OCI-LY1 (cell line): ENCODE data around the gene WEE1.

ENCODE experiments used
- H2AFZ ChIP-seq: fragments of 200-600 bp; sonication (generic), shearing (Covaris generic); 2 replicates; pipeline ENCODE4 v1.6.0; 2014; ENCODE audit warnings: antibody characterized with exemption, mild to moderate bottlenecking, low read length
- H3F3A ChIP-seq: fragments of 200-600 bp; sonication (generic), shearing (Covaris generic); 2 replicates; pipeline ENCODE4 v1.6.0; 2014; ENCODE audit warnings: mild to moderate bottlenecking, antibody characterized with exemption, low read length, moderate library complexity; ENCODE audit not compliant: insufficient read depth
- H3K27ac ChIP-seq: fragments of 200-600 bp; sonication (generic); 2 replicates; pipeline ENCODE4 v1.5.1; 2014; ENCODE audit warnings: low read length, mixed run types, mild to moderate bottlenecking, low read depth; ENCODE audit not compliant: poor library complexity, severe bottlenecking
- H3K27me3 ChIP-seq: fragments of 200-600 bp; sonication (generic); 2 replicates; pipeline ENCODE4 v1.6.0; 2014; ENCODE audit warnings: antibody characterized with exemption, mild to moderate bottlenecking, low read length, moderate library complexity; ENCODE audit not compliant: insufficient read depth
- H3K36me3 ChIP-seq: fragments of 200-600 bp; sonication (generic); 2 replicates; pipeline ENCODE4 v1.6.1; 2014; ENCODE audit warnings: mild to moderate bottlenecking, antibody characterized with exemption, low read length, moderate library complexity, mixed read lengths; ENCODE audit not compliant: insufficient read depth
- H3K4me1 ChIP-seq: fragments of 200-600 bp; sonication (generic); 2 replicates; pipeline ENCODE4 v1.5.1; 2014; ENCODE audit warnings: mild to moderate bottlenecking, low read length, moderate library complexity; ENCODE audit not compliant: insufficient read depth, severe bottlenecking
- H3K4me2 ChIP-seq: fragments of 200-600 bp; sonication (generic), shearing (Covaris generic); 2 replicates; pipeline ENCODE4 v1.6.1; 2014; ENCODE audit warnings: low read length
- H3K4me3 ChIP-seq: fragments of 200-600 bp; sonication (generic); 2 replicates; pipeline ENCODE4 v1.5.1; 2014; ENCODE audit warnings: low read length, low read depth, mild to moderate bottlenecking, mixed read lengths; ENCODE audit not compliant: poor library complexity, severe bottlenecking
- H3K79me2 ChIP-seq: fragments of 200-600 bp; shearing (Covaris generic); 2 replicates; pipeline ENCODE4 v1.6.1; 2016; ENCODE audit warnings: mixed run types, low read length, mixed read lengths; ENCODE audit not compliant: insufficient read depth
- H3K9ac ChIP-seq: fragments of 200-600 bp; sonication (generic), shearing (Covaris generic); 2 replicates; pipeline ENCODE4 v1.6.1; 2014; ENCODE audit warnings: mild to moderate bottlenecking, low read length, mixed read lengths
- H3K9me2 ChIP-seq: fragments of 200-600 bp; sonication (generic), shearing (Covaris generic); 2 replicates; pipeline ENCODE4 v1.6.1; 2014; ENCODE audit warnings: low read depth, mild to moderate bottlenecking, low read length, mixed read lengths
- H3K9me3 ChIP-seq: fragments of 200-600 bp; shearing (Covaris generic); 2 replicates; pipeline ENCODE4 v1.6.1; 2014; ENCODE audit warnings: low read length, mixed read lengths
- H4K20me1 ChIP-seq: fragments of 200-600 bp; sonication (generic), shearing (Covaris generic); 2 replicates; pipeline ENCODE4 v1.6.0; 2016; ENCODE audit warnings: mild to moderate bottlenecking, low read length; ENCODE audit not compliant: insufficient read depth
- EZH2 ChIP-seq: fragments of 200-600 bp; sonication (generic), shearing (Covaris generic); IDR thresholded peaks from 2 replicates; pipeline ENCODE4 v1.8.0; 2017; ENCODE audit warnings: borderline replicate concordance, mixed run types, mild to moderate bottlenecking, antibody characterized with exemption, low read length, moderate library complexity, mixed read lengths
- TF ChIP-seq, protein P1 (sequence below): fragments of 200-600 bp; sonication (generic), shearing (Covaris generic); IDR thresholded peaks from 2 replicates; pipeline ENCODE4 v1.5.1; 2017; ENCODE audit warnings: mild to moderate bottlenecking, antibody characterized with exemption, low read length, moderate library complexity, mixed read lengths

The WEE1 gene

DNA sequence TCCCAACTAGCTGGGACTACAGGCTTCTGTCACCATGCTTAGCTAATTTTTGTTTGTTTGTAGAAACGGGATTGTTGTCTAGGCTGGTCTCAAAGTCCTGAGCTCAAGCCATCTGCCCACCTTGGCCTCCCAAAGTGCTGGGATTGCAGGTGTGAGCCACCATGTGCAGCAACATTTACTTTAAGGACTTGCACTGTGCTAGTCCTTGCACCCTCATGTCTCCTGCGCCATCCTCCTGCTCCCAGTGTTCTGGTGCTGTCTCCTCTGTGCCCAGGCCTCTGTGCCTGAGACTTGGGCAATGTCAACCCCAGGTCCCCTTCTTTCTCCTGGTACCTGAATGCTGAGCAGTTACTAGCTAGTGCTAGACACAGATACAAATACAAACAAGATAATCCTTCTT lies 26.7 kb downstream of the WEE1 start:
- H3K27me3 ChIP-seq, result no peaks in the 10 kb centered on the region
- peak overlapping the region; percentile 99 for H3K27ac ChIP-seq
- H3F3A ChIP-seq, result peaks cover 14% of the 10 kb centered on the region
- no peaks in the 10 kb centered on the region for H3K36me3 ChIP-seq
- no peaks in the 10 kb centered on the region for H3K9me3 ChIP-seq
- peak overlapping the region; percentile 73 for H3K9ac ChIP-seq
- H3K4me2 ChIP-seq, result peak overlapping the region; percentile 80
- no peaks in the 10 kb centered on the region for H3K9me2 ChIP-seq
- H3K4me3 ChIP-seq, result peak overlapping the region; percentile 57
- no peak overlapping the region for H2AFZ ChIP-seq
- no peaks in the 10 kb centered on the region for H3K79me2 ChIP-seq
- no peaks in the 10 kb centered on the region for H4K20me1 ChIP-seq
- peaks cover 78% of the 10 kb centered on the region for H3K4me1 ChIP-seq
- TF ChIP-seq, protein P1, sequence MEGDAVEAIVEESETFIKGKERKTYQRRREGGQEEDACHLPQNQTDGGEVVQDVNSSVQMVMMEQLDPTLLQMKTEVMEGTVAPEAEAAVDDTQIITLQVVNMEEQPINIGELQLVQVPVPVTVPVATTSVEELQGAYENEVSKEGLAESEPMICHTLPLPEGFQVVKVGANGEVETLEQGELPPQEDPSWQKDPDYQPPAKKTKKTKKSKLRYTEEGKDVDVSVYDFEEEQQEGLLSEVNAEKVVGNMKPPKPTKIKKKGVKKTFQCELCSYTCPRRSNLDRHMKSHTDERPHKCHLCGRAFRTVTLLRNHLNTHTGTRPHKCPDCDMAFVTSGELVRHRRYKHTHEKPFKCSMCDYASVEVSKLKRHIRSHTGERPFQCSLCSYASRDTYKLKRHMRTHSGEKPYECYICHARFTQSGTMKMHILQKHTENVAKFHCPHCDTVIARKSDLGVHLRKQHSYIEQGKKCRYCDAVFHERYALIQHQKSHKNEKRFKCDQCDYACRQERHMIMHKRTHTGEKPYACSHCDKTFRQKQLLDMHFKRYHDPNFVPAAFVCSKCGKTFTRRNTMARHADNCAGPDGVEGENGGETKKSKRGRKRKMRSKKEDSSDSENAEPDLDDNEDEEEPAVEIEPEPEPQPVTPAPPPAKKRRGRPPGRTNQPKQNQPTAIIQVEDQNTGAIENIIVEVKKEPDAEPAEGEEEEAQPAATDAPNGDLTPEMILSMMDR, result no peak
- no peak for TF ChIP-seq EZH2

DNA sequence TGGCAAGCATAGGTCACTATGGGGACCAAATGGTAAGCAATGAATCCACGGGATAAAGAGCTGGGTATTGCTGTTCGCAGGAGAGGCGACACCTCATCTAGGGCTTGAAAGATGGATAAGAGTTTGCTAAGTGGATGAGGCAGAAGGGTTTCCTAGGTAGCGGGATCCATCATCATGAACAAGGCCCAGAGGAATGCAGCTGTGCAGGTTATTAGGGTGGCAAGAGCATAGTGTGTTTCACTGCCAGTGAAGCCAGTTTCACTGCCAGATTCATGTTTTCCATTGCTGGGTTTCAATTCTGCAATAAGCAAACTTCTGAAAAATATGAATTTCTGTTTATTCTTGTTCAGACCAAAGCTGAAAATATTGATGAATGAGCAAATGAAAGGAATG lies 27.2 kb downstream of the WEE1 start:
- H3K27me3 ChIP-seq, result no peaks in the 10 kb centered on the region
- H2AFZ ChIP-seq, result no peak overlapping the region
- no peaks in the 10 kb centered on the region for H3K9me2 ChIP-seq
- H3K9me3 ChIP-seq, result no peaks in the 10 kb centered on the region
- peaks cover 14% of the 10 kb centered on the region for H3F3A ChIP-seq
- no peaks in the 10 kb centered on the region for H4K20me1 ChIP-seq
- H3K9ac ChIP-seq, result peak overlapping the region; percentile 73
- TF ChIP-seq EZH2, result no peak
- TF ChIP-seq, protein P1, result no peak
- H3K27ac ChIP-seq, result peak overlapping the region; percentile 99
- H3K4me1 ChIP-seq, result peaks cover 74% of the 10 kb centered on the region
- no peaks in the 10 kb centered on the region for H3K79me2 ChIP-seq
- no peaks in the 10 kb centered on the region for H3K36me3 ChIP-seq
- H3K4me3 ChIP-seq, result peak overlapping the region; percentile 57
- peak overlapping the region; percentile 80 for H3K4me2 ChIP-seq

DNA sequence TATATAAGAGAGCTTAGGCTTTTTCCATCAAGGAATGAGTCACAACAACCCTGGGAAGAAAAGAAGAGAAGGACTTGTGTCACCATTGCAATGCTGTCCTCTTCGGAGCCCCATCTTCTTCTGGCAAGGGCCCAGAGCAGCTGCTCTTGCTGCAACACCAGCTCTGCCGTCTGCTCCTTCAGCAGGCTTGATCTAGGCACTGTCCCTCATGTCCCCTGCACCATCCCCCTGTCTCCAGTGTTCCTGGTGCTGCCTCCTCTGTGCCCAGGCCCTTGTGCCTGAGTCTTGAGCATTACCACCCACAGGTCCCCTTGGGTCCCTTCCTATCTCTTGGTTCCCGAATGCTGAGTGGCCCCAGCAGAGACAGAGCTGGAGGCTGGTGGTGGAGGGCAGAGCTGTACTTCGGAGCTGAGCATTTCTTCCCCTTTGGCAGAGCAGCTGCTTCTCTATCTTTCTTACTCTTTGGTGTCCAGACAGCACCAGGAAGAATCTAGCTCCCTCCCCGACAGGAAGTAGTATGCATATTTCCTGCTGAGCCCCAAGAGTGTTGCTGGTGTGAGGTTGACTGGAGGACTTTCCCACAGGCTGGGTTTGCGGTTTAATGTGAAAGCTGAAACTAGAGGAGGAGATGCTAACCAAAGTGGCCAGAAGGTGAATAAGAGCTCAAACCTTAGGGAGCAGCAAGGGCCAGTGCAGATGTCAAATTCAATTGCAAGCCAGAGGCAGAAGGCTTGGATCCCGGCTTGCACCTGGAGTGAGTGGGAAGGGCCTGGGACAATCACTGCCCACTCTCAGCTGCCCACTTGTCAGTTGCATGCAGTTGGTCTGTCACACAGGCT lies 27.8 kb downstream of the WEE1 start:
- H4K20me1 ChIP-seq, result no peaks in the 10 kb centered on the region
- H3K9me2 ChIP-seq, result no peaks in the 10 kb centered on the region
- H3K4me2 ChIP-seq, result peak overlapping the region; percentile 80
- no peaks in the 10 kb centered on the region for H3K36me3 ChIP-seq
- H3F3A ChIP-seq, result peaks cover 14% of the 10 kb centered on the region
- H3K27me3 ChIP-seq, result no peaks in the 10 kb centered on the region
- H3K9me3 ChIP-seq, result no peaks in the 10 kb centered on the region
- H3K27ac ChIP-seq, result peak overlapping the region; percentile 99
- H3K9ac ChIP-seq, result peak overlapping the region; percentile 73
- no peak for TF ChIP-seq EZH2
- TF ChIP-seq, protein P1, result no peak
- no peaks in the 10 kb centered on the region for H3K79me2 ChIP-seq
- H2AFZ ChIP-seq, result no peak overlapping the region
- H3K4me1 ChIP-seq, result peaks cover 67% of the 10 kb centered on the region
- H3K4me3 ChIP-seq, result peak overlapping the region; percentile 57
